ENCODE data around the gene DENND11.

Gene DENND11

GRCh38 chr7:141715018-141715417 lies 13.1 kb upstream of the DENND11 start:
- TF ChIP-seq GATA3 (IDR thresholded peaks at IDR 0.05; ENCODE audit: low read depth, low read length) (no peak), GATA2 (IDR thresholded peaks at IDR 0.05; ENCODE audit: low read depth, low read length) (no peak)

GRCh38 chr7:141714571-141714970 lies 12.6 kb upstream of the DENND11 start:
- TF ChIP-seq GATA2 (IDR thresholded peaks at IDR 0.05; ENCODE audit: low read depth, low read length) (no peak), GATA3 (IDR thresholded peaks at IDR 0.05; ENCODE audit: low read depth, low read length) (no peak)

GRCh38 chr7:141713890-141714289 lies 11.9 kb upstream of the DENND11 start:
- TF ChIP-seq GATA2 (IDR thresholded peaks at IDR 0.05; ENCODE audit: low read depth, low read length) (no peak), GATA3 (IDR thresholded peaks at IDR 0.05; ENCODE audit: low read depth, low read length) (no peak)

GRCh38 chr7:141712603-141713255 lies 10.8 kb upstream of the DENND11 start:
- TF ChIP-seq GATA2 (IDR thresholded peaks at IDR 0.05; ENCODE audit: low read depth, low read length), result no peak
- no peak for TF ChIP-seq GATA3 (IDR thresholded peaks at IDR 0.05; ENCODE audit: low read depth, low read length)

GRCh38 chr7:141710301-141710700 lies 8.3 kb upstream of the DENND11 start:
- TF ChIP-seq GATA3 (IDR thresholded peaks at IDR 0.05; ENCODE audit: low read depth, low read length), result no peak

GRCh38 chr7:141709749-141710148 lies 7.8 kb upstream of the DENND11 start:
- no peak for TF ChIP-seq GATA2 (IDR thresholded peaks at IDR 0.05; ENCODE audit: low read depth, low read length)
- TF ChIP-seq GATA3 (IDR thresholded peaks at IDR 0.05; ENCODE audit: low read depth, low read length), result no peak

GRCh38 chr7:141709318-141709717 lies 7.4 kb upstream of the DENND11 start:
- TF ChIP-seq GATA2 (IDR thresholded peaks at IDR 0.05; ENCODE audit: low read depth, low read length) (no peak), GATA3 (IDR thresholded peaks at IDR 0.05; ENCODE audit: low read depth, low read length) (no peak)

GRCh38 chr7:141708351-141708750 lies 6.4 kb upstream of the DENND11 start, which contains the start of gene WEE2:
Gene WEE2 (plus strand): TSS chr7:141708353. CDS start chr7:141708759, 406 bp downstream.
- no peak for TF ChIP-seq GATA2 (IDR thresholded peaks at IDR 0.05; ENCODE audit: low read depth, low read length)
- no peak for TF ChIP-seq GATA3 (IDR thresholded peaks at IDR 0.05; ENCODE audit: low read depth, low read length)

- no peak for TF ChIP-seq GATA2 (IDR thresholded peaks at IDR 0.05; ENCODE audit: low read depth, low read length)
- TF ChIP-seq GATA3 (IDR thresholded peaks at IDR 0.05; ENCODE audit: low read depth, low read length), result no peak
These were observed 4.5 kb upstream of the DENND11 start for GRCh38 chr7:141706239-141707064.

- no peak for TF ChIP-seq GATA3 (IDR thresholded peaks at IDR 0.05; ENCODE audit: low read depth, low read length)
- no peak for TF ChIP-seq GATA2 (IDR thresholded peaks at IDR 0.05; ENCODE audit: low read depth, low read length)
These were observed 2.8 kb upstream of the DENND11 start for GRCh38 chr7:141704741-141705140.

- no peak for TF ChIP-seq GATA3 (IDR thresholded peaks at IDR 0.05; ENCODE audit: low read depth, low read length)
- TF ChIP-seq GATA2 (IDR thresholded peaks at IDR 0.05; ENCODE audit: low read depth, low read length), result no peak
These were observed 2.1 kb upstream of the DENND11 start for GRCh38 chr7:141704112-141704511.

- TF ChIP-seq GATA3 (IDR thresholded peaks at IDR 0.05; ENCODE audit: low read depth, low read length), result no peak
- TF ChIP-seq GATA2 (IDR thresholded peaks at IDR 0.05; ENCODE audit: low read depth, low read length), result no peak
These were observed 926 bp upstream of the DENND11 start for GRCh38 chr7:141702892-141703291.

- TF ChIP-seq GATA2 (IDR thresholded peaks at IDR 0.05; ENCODE audit: low read depth, low read length) (no peak), GATA3 (IDR thresholded peaks at IDR 0.05; ENCODE audit: low read depth, low read length) (no peak)
These were observed 398 bp downstream of the DENND11 start for GRCh38 chr7:141701489-141702046.

- TF ChIP-seq GATA3 (IDR thresholded peaks at IDR 0.05; ENCODE audit: low read depth, low read length) (no peak), GATA2 (IDR thresholded peaks at IDR 0.05; ENCODE audit: low read depth, low read length) (no peak)
These were observed 1.1 kb downstream of the DENND11 start for GRCh38 chr7:141700848-141701371.
